ENCODE measurements around the gene ZBTB38.

ZBTB38 gene

DNA sequence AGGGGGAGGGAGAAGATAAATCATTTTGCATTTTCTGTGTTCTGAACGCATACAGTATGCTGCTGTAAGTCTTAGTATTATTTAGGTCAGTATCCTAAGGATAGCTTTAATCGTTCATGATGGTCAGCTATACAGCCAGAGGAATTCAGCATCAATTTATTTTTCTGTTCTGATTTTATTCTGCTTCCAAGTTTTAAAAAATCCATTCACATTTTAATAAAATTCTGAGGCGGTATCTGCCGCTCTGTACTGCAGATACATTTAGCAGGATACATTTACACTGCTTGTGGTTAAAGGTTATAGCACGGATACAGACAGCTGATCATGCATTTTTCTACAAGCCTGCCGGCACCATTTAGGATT, 17.8 kb downstream of the ZBTB38 start:
- no peak for DNase-seq (ENCODE audit: low spot score)

DNA sequence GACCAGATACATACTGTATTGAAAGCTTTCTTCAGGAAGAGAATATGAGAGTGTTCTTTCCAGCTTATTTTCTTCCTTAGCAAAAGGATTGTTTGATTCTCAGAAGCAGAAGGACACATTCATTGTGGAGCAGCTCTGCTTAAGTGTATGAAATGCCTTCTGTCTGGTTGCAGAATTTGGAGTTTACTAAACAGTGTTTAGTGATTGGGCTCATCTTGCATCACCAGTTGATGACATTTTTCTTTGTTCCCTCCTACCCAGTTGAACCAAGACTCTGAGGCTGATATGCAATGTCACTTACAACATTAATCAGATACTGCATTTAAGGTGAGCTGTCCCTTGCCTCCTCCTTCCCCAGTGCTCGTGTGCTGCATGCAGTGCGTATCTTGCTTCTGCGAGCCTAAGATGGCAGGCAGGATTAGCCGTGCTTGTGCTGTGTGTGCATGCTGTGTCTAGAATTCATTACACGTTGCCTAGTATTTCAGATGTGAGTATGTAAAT, 18.4 kb downstream of the ZBTB38 start:
- DNase-seq (ENCODE audit: low spot score) = no peak

DNA sequence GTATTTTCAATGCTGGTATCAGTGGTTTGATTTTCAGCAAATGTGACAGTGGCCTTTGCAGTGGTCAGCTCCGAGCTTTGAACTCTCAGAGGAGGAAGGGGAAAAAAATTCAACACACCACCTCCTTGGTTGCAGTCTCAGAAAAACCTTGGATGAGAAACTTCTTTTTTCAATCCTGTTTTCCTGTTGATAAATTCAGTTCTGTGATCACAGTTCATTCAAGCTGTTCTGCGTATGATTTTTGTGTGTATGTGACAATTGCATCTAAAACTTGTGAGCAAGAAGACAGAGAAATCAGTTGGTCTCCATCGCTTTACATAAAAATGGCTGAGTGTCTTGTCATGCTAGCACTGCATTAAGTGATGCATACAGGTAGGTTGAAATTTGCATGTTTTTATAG, 19.2 kb downstream of the ZBTB38 start:
- DNase-seq (ENCODE audit: low spot score) = no peak

DNA sequence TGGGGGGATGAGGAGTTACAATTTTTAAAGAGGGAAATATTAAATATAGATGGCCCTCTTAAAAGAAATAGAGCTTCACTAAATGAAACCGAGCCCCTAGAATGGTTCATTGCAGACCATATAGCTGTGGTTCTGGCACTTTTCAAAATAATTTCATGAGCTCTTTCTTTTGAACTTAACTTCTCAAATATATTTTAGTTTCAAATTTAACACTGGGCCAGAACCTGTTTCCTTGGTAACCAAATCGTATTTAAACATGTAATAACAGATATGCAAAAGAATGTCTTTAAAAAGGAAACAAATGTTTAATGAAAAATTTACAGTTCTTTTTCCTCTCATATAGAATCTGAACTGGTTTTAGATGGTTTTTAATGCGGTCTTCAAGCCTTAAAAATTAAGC, 20.1 kb downstream of the ZBTB38 start:
- DNase-seq (ENCODE audit: low spot score) = no peak

GRCh38 chr3:141388823-141389621, 20.7 kb downstream of the ZBTB38 start:
- no peak for DNase-seq (ENCODE audit: low spot score)

DNA sequence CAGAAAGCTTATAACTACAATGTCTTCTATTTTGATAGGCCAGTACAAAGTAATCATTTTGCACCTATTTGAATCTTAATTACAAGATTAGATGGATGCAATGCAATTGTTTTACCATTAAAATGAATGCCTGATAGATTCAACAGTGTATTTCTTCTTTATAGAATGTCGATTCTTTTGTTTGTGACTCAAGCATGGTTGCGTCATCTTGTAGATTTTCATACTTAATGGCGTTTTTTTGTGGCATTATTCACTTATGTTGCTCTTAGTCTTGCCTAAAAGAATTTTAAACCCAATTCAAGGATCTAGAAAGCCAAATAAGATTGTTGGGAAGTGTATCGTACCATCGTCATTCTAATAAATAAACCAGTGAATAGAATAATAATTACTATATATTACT, 21.4 kb downstream of the ZBTB38 start:
- DNase-seq (ENCODE audit: low spot score) = no peak

- DNase-seq (ENCODE audit: low spot score) = no peak
Measured at GRCh38 chr3:141390747-141391146, 22.4 kb downstream of the ZBTB38 start.

DNA sequence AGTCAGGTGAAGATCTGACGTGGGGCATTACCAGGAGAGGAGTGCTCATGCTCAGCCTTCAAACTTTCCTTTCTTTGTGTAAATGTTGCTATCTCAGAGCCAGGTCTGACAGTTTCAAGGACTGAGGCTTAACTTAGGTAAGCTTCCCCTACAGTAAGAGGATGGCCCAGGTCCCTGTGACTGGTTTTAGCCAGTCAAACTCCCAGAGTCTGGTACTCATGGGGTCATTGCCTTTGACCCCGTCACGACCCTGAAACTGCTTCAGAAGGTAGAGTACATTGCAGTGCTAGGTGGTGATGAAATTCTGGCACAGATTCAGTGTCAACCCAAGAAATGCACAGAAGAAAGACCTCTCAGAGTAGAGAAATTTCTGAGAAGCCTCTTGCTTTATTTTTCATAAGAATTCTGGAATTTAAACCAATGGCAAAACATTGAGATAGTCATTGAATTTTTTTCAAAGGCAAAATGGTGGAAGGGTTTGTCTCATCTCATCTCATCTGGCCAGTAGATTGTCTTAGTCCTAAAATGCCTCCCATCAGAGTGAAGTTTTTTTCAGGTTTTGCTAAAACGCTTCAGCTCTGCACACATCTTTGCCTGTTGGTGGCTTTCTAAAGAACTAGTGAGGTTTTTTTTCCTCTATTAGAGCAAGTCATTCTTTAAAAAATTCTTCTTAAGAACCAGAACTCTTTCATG, 23.1 kb downstream of the ZBTB38 start:
- no peak for DNase-seq (ENCODE audit: low spot score)

GRCh38 chr3:141391991-141392316, 23.6 kb downstream of the ZBTB38 start:
- DNase-seq (ENCODE audit: low spot score) = no peak

- no peak for DNase-seq (ENCODE audit: low spot score)
Measured at GRCh38 chr3:141392416-141392815, 24.1 kb downstream of the ZBTB38 start.

GRCh38 chr3:141392897-141393734, 24.8 kb downstream of the ZBTB38 start:
- DNase-seq (ENCODE audit: low spot score) = no peak

- DNase-seq (ENCODE audit: low spot score) = no peak
Measured at GRCh38 chr3:141393735-141394076, 25.4 kb downstream of the ZBTB38 start.

DNA sequence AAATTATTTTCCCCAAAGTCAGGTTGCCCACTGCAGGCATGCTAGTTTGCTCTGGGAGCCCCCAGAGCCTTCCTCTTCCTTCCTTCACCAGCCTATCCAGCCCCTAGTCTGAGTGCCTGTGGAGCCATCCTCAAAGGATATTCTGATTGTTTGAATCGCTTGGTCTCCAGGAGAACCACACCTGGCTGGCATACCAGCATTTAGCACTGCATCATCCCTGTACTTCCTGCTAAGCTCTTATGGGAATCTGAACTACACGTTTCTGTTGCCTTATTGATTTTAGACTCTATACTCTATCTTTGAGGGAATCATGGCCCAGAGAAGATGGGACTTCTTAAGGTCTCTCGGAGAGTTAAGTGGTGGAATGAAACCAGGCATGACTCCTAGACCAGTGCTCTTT, 26.3 kb downstream of the ZBTB38 start:
- DNase-seq (ENCODE audit: low spot score) = no peak

DNA sequence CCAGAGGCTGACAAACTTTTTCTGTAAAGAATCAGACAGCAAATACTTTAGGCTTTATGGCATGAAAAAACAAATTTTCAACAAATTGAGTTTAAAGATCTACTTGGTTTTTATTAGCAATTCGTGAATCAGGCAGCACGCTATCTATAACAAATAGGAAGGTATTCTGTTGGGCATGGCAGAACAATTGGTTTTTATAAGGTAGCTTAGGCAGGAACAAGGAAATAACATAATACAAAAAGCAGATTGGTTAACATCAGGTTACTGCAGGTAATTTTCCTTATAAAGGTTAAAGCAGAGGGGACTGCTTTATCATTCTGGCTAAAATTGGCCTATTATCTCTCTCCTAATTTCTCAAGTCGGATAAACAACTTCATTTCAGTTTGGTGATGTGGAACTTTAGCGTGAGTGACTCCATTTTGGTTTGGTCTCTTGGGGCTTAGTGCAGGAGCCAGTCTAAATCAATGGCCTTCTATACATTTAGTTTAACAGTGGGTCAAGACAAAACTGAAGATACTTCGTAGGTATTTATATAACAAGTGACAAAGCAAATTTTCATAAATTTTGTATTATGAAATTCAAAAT, 26.8 kb downstream of the ZBTB38 start:
- DNase-seq (ENCODE audit: low spot score) = no peak

- no peak for DNase-seq (ENCODE audit: low spot score)
Measured at GRCh38 chr3:141397996-141398395, 29.7 kb downstream of the ZBTB38 start.

- DNase-seq (ENCODE audit: low spot score) = no peak
Measured at GRCh38 chr3:141399200-141399599, 30.9 kb downstream of the ZBTB38 start.

DNA sequence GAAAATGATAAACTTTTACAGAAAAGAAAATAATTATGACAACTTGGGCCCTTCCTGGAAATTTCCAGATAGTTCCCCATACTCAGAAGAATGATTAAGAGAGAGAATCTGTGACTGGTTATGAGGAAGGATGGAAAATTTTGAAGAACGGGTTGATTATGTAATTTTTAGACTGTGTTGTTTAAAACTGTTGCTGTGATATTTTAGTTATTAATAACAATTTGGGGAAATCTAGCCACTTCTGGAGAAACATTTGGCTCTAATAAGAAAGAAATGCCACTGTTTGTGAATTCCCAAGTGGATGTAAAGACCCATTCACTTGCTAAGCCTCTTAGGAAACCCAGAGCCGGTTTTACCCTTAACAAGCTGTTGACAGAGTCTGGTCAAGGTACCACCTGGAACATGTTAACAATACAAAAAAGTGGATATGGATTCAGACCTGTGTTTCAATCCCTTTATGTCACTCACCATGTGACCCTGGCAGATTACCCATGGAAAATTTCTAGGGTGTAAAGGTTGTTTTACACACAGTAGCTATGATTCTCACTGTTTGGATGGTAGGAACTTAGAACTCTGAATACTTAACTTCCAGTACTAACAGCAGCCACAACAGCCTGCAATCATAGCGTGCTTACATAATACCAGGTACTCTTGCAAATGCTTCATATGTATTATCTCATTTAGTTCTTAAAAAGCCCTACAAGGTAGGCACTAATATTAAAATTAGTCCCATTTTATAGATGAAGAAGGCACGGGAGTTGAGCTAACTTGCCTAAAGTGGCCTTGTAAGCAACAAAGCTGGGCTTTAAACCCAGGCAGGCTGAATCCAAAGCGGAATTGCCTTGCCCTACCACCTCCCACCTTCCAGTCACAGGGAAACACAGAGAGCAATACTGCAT, 32.0 kb downstream of the ZBTB38 start:
- DNase-seq (ENCODE audit: low spot score) = peak; percentile 44

DNA sequence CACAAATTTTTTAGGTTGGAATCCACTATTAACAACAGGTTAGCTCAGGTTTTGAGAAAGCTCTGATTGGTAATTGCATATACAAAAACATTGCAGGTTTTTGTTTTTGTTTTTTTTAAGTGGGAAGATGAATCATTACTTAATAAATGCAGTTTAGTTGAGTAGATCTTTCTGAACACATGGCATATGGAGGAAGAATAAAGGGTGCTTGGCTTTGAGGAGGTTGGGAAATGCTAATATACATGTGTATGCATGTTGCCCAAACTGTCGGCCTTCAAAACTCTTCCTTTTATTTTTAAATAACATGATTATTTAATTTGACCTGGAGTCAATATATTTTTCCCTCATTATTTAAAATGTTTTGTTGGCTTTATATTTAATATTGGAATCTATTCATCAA, 32.8 kb downstream of the ZBTB38 start:
- DNase-seq (ENCODE audit: low spot score) = no peak

DNA sequence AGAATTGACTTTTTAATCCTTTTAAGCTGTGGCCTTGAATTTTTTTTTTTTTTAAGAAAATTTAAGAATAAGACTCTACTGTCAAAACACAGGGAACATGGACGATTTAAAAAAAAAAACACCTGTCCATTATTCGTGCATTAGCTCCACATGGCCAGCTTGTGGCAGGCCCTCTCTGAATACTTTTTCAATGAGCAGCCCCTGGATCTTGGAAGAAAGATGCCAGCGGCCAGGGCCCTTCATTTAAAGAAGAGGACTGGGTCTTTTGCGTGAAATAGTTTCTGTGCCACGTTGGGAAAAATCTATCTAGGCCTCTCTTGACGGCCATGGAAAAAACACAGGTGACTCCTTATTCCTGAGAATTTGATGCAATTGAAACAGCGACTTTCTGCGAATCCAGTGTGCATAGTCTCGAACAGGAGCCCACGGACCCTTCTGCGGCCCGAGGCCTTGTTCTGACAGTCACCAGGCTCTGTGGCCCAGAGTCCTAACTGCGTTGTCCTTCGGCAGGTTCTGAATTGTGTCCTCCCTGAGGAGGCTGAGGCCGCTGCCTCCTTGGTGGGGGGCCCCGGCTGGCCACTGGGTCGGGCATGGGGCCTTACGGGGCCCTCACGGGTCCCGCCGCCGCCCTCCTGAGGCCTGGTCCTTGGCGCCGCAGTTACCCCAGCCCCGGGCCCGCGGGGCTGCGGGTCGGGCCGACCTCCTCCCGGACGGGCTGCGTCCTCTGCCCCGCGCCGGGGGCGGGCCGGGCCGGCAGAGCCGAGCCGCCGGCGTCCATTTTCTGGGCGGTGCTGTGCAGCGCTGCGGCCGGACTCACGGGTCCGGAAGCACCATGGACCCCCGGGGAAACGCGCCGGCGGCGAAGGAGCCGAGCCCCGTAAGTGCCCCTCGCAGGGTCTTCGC, 33.5 kb downstream of the ZBTB38 start:
- peak; percentile 76 for DNase-seq (ENCODE audit: low spot score)

DNA sequence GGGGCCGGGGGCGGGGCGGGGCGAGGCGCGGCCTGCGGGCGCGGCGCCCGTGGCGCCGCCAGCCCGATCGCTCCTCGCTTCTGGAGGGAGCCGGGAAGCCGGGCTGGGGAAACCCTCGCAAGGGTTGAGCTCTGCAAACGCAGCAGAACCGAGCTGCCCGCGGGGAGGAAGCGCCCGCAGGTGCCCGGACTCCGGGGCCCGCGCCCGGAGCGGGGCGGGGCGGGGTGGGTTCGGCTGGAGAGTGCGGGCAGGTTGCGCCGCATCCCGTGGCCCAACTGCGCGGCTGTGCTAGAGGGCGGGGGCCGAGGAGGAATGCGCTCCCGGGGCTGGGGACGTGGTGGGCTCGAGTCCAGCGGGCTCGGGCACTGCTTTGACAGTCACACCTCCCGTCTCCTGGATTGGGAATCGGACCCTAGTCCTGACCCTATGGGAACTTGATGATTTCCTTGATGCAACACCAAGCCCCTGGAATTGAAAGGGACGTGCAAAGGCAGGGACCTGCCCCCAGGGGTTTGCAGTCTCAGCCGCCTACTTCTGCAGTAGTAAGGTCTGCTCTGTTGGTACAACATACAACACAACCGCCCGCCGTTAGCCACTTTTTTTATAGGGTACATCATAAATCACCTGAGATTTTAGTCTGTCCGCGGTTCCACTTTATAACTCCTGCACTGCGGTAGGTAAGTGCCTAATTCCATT, 34.3 kb downstream of the ZBTB38 start:
- DNase-seq (ENCODE audit: low spot score) = peak; percentile 86

Measured in GM03348 (cell line).